ENCODE data around the gene BCL11B. TPM values are rescaled to one million over a fixed set of nuclear protein-coding genes. Genes with fewer than 3 reads are reported as not detected.

The BCL11B gene
- under 0.01 TPM in 2 replicates for total RNA-seq

GRCh38 chr14:99271951-99272631, at the start of gene BCL11B:
Gene BCL11B, minus strand, starts transcription at chr14:99272197. Its CDS starts 979 bp downstream, at chr14:99271218.

Other genes starting within 250 kb of the BCL11B start
- 63.8 and 67.6 TPM in 2 replicates for gene SETD3, start 208.7 kb upstream of the BCL11B start, total RNA-seq
- 13.1 and 22.7 TPM in 2 replicates for gene CCNK, start 209.2 kb upstream of the BCL11B start, total RNA-seq

Measured in epithelial cell of umbilical artery (primary cell).